GM13977 (cell line): ENCODE data around the gene CLASRP.

Source experiments
- DNase-seq: peaks from one replicate; pipeline ENCODE4 v3.0.0; 2012; ENCODE audit warnings: low spot score
- CTCF ChIP-seq: IDR thresholded peaks from 2 replicates; pipeline ENCODE4 v1.5.1; 2012; ENCODE audit warnings: mild to moderate bottlenecking, control low read depth; ENCODE audit not compliant: insufficient read depth; ENCODE audit errors: extremely low read depth, missing control alignments
- in situ Hi-C: fragments of 300-500 bp; cut with MboI; formaldehyde crosslinking; loops from one replicate; pipeline ENCODE4 v1.12.0; 2022; ENCODE audit warnings: low sequenced_read_pairs, low pct_unique_long_range_greater_than_20kb, mixed read lengths, inconsistent platforms; ENCODE audit not compliant: unreplicated experiment

Gene CLASRP

GRCh38 chr19:45009625-45010255 lies 29.1 kb upstream of the CLASRP start:
- in situ Hi-C loops, result no loop called here
- no peak for TF ChIP-seq CTCF

GRCh38 chr19:45010306-45010705 lies 28.5 kb upstream of the CLASRP start:
- in situ Hi-C loops, result no loop called here
- no peak for DNase-seq

More at GRCh38 chr19:45009625-45010255, 29.1 kb upstream of the CLASRP start:
- DNase-seq, result no peak

GRCh38 chr19:45011959-45012358 lies 26.9 kb upstream of the CLASRP start:
- in situ Hi-C loops, result no loop called here
- no peak for DNase-seq
- no peak for TF ChIP-seq CTCF

More at GRCh38 chr19:45010306-45010705, 28.5 kb upstream of the CLASRP start:
- TF ChIP-seq CTCF, result no peak

GRCh38 chr19:45016388-45017314 lies 22.2 kb upstream of the CLASRP start:
- in situ Hi-C loops, result no loop called here
- peak; percentile 73 for TF ChIP-seq CTCF
- DNase-seq, result peak; percentile 90

GRCh38 chr19:45019187-45019586 lies 19.7 kb upstream of the CLASRP start:
- DNase-seq, result no peak
- TF ChIP-seq CTCF, result no peak
- in situ Hi-C loops, result no loop called here

GRCh38 chr19:45020071-45020470 lies 18.8 kb upstream of the CLASRP start:
- in situ Hi-C loops, result no loop called here
- TF ChIP-seq CTCF, result no peak
- DNase-seq, result no peak
